Measurements from ENCODE around the gene COL18A1. TPM values are rescaled to one million over a fixed set of nuclear protein-coding genes. Genes with fewer than 3 reads are reported as not detected.

COL18A1 gene
- total RNA-seq, 4 donors from 2014 or later: 19.3 to 121 (median 23.3) TPM

- Histone ChIP-seq H3K9me3 (no peaks in the 10 kb centered on the region), H3K36me3 (no peaks in the 10 kb centered on the region), H3K27ac (peak overlapping the region; percentile 25 to 68 (median 49)), H3K27me3 (no peaks in the 10 kb centered on the region), H3K4me1 (peaks cover 0 to 18% (median 11%) of the 10 kb centered on the region in 4 donors), H3K4me3 (no peak overlapping the region)
- DNase-seq: no peak
- TF ChIP-seq POLR2A (IDR thresholded peaks at IDR 0.05) (no peak), CTCF (IDR thresholded peaks at IDR 0.05) (no peak), POLR2AphosphoS5 (IDR thresholded peaks at IDR 0.05) (no peak), EP300 (IDR thresholded peaks at IDR 0.05; ENCODE audit: low read depth) (no peak)
- in situ Hi-C loops (cut with MboI; ENCODE audit: low pct_ligation_motif_present in 1 of 4, low pct_unique_long_range_greater_than_20kb in 1 of 4, low sequenced_read_pairs in 3 of 4): loop anchor here in 2 of 4 donors (25.0 kb wide), 1 partner anchor 261 kb away; no protein-coding TSS in a partner anchor
- 46% methylated on average over 5 to 8 of the region's 8 CpGs for WGBS, 2 donors (ENCODE audit: low coverage in 1 of 2)
- intact Hi-C loops (cut with DNase I; ENCODE audit: low total_unique reads): loop anchor here (10.0 kb wide), 1 partner anchor 273 kb away; no protein-coding TSS in a partner anchor
These were observed 146.4 kb downstream of the COL18A1 start for GRCh38 chr21:45551316-45551715.

DNA sequence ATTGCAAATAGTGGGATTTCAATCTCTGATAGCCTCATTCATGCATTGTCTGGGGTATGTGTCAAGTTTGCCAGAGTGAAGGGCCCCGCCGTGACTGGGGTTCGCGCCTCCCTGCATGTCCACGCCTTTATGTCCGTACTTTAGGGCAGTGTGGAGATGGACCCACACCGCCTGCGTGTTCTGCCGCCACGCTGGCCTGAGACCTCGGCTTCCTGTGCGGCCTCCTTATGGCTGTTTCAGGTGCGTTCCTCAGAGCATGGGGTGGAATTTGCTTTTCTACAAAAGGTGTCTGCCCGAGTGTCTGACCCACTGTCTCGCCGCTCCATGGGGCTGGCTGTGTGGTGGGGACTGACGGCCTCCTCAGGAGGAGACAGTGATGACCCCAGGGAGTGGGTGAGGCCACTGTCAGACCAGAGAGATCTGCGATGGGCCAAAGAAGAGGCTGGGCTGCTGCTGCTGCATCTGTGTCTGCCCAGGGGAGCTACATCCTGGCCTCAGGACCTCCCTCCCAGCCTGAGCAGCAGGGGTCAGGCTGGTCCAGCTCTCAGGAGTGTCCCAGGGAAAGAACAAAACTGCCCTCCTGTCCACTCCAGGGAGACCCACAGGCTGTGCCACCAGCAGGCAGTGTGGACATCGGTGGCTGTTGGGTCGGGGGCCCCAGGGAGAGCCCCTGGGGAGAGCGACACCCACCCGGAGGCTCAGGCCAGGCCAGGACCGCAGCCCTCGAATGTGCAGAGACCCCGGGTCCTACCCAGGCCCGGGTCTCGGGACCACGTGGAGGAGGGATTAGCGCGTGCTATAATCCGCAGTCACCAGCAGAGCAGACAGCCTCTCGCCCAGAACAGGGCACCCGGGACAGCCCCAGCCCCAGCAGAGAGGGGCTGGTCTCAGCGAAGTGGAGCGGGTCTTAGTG lies 147.1 kb downstream of the COL18A1 start:
- WGBS, 2 donors (ENCODE audit: low coverage in 1 of 2): 82 to 92% methylated on average over 3 to 33 of the region's 35 CpGs
- no peak for DNase-seq
- H3K27ac ChIP-seq: peak overlapping the region; percentile 25 to 68 (median 49)
- no peaks in the 10 kb centered on the region for H3K27me3 ChIP-seq
- intact Hi-C loops (cut with DNase I; ENCODE audit: low total_unique reads) (loop anchor here (10.0 kb wide), 1 partner anchor 273 kb away; no protein-coding TSS in a partner anchor), in situ Hi-C loops (cut with MboI; ENCODE audit: low pct_ligation_motif_present in 1 of 4, low pct_unique_long_range_greater_than_20kb in 1 of 4, low sequenced_read_pairs in 3 of 4) (loop anchor here in 2 of 4 donors (25.0 kb wide), 1 partner anchor 260 kb away; no protein-coding TSS in a partner anchor)
- H3K36me3 ChIP-seq: no peaks in the 10 kb centered on the region
- H3K9me3 ChIP-seq: no peaks in the 10 kb centered on the region
- no peak overlapping the region for H3K4me3 ChIP-seq
- H3K4me1 ChIP-seq: peaks cover 0 to 18% (median 11%) of the 10 kb centered on the region in 4 donors
- TF ChIP-seq CTCF (IDR thresholded peaks at IDR 0.05) (no peak), EP300 (IDR thresholded peaks at IDR 0.05; ENCODE audit: low read depth) (no peak), POLR2A (IDR thresholded peaks at IDR 0.05) (no peak), POLR2AphosphoS5 (IDR thresholded peaks at IDR 0.05) (no peak)

- no peak for DNase-seq
- in situ Hi-C loops (cut with MboI; ENCODE audit: low pct_ligation_motif_present in 1 of 4, low pct_unique_long_range_greater_than_20kb in 1 of 4, low sequenced_read_pairs in 3 of 4) (loop anchor here in 2 of 4 donors (25.0 kb wide), 1 partner anchor 259 kb away; no protein-coding TSS in a partner anchor), intact Hi-C loops (cut with DNase I; ENCODE audit: low total_unique reads) (loop anchor here (10.0 kb wide), 1 partner anchor 272 kb away; no protein-coding TSS in a partner anchor)
- Histone ChIP-seq H3K4me1 (peaks cover 0 to 18% (median 11%) of the 10 kb centered on the region in 4 donors), H3K4me3 (no peak overlapping the region), H3K27ac (no peak overlapping the region), H3K27me3 (no peaks in the 10 kb centered on the region), H3K36me3 (no peaks in the 10 kb centered on the region), H3K9me3 (no peaks in the 10 kb centered on the region)
- TF ChIP-seq POLR2A (IDR thresholded peaks at IDR 0.05) (no peak), EP300 (IDR thresholded peaks at IDR 0.05; ENCODE audit: low read depth) (no peak), CTCF (IDR thresholded peaks at IDR 0.05) (no peak), POLR2AphosphoS5 (IDR thresholded peaks at IDR 0.05) (no peak)
- WGBS, 2 donors (ENCODE audit: low coverage in 1 of 2): 80% methylated on average over 29 of the region's 29 CpGs; no CpG with 5 or more reads in 1 of the 2 donors
These were observed 147.9 kb downstream of the COL18A1 start for GRCh38 chr21:45552696-45553391.

Measured in transverse colon (tissue), 4 donors.